Measurements from ENCODE around the gene CD300A. TPM values are rescaled to one million over a fixed set of nuclear protein-coding genes. Genes with fewer than 3 reads are reported as not detected.

CD300A gene
- total RNA-seq, 1 donor from 2014 or later = not detected

GRCh38 chr17:74424657-74425056 lies 41.8 kb upstream of the CD300A start:
- Mint-ChIP-seq H3K36me3 (ENCODE audit: low read depth, unreplicated experiment) (no peaks in the 10 kb centered on the region), H3K4me3 (ENCODE audit: unreplicated experiment) (no peak overlapping the region), H3K27me3 (ENCODE audit: unreplicated experiment) (peaks cover 2% of the 10 kb centered on the region), H3K4me1 (ENCODE audit: unreplicated experiment) (peaks cover 13% of the 10 kb centered on the region), H3K9me3 (ENCODE audit: unreplicated experiment) (no peaks in the 10 kb centered on the region), H3K27ac (ENCODE audit: unreplicated experiment) (no peak overlapping the region)
- TF ChIP-seq, protein P1, sequence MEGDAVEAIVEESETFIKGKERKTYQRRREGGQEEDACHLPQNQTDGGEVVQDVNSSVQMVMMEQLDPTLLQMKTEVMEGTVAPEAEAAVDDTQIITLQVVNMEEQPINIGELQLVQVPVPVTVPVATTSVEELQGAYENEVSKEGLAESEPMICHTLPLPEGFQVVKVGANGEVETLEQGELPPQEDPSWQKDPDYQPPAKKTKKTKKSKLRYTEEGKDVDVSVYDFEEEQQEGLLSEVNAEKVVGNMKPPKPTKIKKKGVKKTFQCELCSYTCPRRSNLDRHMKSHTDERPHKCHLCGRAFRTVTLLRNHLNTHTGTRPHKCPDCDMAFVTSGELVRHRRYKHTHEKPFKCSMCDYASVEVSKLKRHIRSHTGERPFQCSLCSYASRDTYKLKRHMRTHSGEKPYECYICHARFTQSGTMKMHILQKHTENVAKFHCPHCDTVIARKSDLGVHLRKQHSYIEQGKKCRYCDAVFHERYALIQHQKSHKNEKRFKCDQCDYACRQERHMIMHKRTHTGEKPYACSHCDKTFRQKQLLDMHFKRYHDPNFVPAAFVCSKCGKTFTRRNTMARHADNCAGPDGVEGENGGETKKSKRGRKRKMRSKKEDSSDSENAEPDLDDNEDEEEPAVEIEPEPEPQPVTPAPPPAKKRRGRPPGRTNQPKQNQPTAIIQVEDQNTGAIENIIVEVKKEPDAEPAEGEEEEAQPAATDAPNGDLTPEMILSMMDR (IDR thresholded peaks at IDR 0.05; ENCODE audit: unreplicated experiment) = no peak
- no peak for DNase-seq (ENCODE audit: low spot score)

- H3K27me3 Mint-ChIP-seq (ENCODE audit: unreplicated experiment) = peaks cover 5% of the 10 kb centered on the region
- TF ChIP-seq, protein P1 (IDR thresholded peaks at IDR 0.05; ENCODE audit: unreplicated experiment) = no peak
- no peak for DNase-seq (ENCODE audit: low spot score)
Observed at GRCh38 chr17:74426551-74427047, 39.8 kb upstream of the CD300A start.

DNA sequence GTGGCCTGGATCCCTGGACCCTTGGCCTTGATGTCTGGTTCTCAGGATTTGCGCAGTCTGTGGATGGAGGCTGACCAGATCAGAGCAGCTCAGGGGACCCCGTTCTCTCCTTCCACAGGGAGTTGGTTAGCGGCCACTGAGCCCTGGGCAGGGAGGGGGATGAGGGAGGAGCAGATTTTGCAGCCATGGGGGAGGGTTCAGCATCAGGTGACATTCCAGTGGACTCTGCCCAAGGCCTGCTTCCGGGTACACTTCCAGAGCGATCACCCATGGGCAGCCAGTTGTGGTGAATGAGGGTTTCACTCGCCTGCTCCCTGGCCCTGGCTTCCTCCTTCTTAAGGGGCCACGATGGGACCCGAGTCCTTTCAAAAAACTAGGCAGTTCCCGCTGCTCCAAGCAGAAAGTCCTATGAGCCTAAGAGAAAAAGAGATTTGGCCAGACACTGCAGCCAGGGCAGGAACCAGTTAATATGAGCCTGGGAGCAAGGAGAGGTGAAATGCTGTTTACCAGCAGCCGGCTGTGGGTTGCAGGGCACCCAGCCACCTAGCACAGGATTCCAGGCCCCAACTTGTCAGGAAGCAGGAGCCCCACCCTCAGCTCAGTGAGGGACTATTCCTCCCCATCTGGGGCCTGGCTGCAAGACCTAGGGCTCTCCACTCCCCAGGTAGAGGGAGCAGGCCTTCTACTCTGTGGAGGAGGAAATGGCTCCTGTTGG lies 39.2 kb upstream of the CD300A start:
- no peak overlapping the region for H3K4me3 Mint-ChIP-seq (ENCODE audit: unreplicated experiment)

More at GRCh38 chr17:74426551-74427047, 39.8 kb upstream of the CD300A start:
- Mint-ChIP-seq H3K4me3 (ENCODE audit: unreplicated experiment) (peak overlapping the region; percentile 51), H3K36me3 (ENCODE audit: low read depth, unreplicated experiment) (no peaks in the 10 kb centered on the region), H3K9me3 (ENCODE audit: unreplicated experiment) (no peaks in the 10 kb centered on the region), H3K4me1 (ENCODE audit: unreplicated experiment) (peaks cover 22% of the 10 kb centered on the region), H3K27ac (ENCODE audit: unreplicated experiment) (peak overlapping the region; percentile 81)

GRCh38 chr17:74427763-74428153 lies 38.7 kb upstream of the CD300A start:
- Mint-ChIP-seq H3K27me3 (ENCODE audit: unreplicated experiment) (peaks cover 6% of the 10 kb centered on the region), H3K9me3 (ENCODE audit: unreplicated experiment) (no peaks in the 10 kb centered on the region), H3K4me3 (ENCODE audit: unreplicated experiment) (no peak overlapping the region), H3K4me1 (ENCODE audit: unreplicated experiment) (peaks cover 22% of the 10 kb centered on the region), H3K27ac (ENCODE audit: unreplicated experiment) (peak overlapping the region; percentile 68), H3K36me3 (ENCODE audit: low read depth, unreplicated experiment) (no peaks in the 10 kb centered on the region)
- no peak for DNase-seq (ENCODE audit: low spot score)
- TF ChIP-seq, protein P1 (IDR thresholded peaks at IDR 0.05; ENCODE audit: unreplicated experiment) = no peak

More for the DNA sequence above, 39.2 kb upstream of the CD300A start:
- H3K4me1 Mint-ChIP-seq (ENCODE audit: unreplicated experiment) = peaks cover 22% of the 10 kb centered on the region
- peaks cover 5% of the 10 kb centered on the region for H3K27me3 Mint-ChIP-seq (ENCODE audit: unreplicated experiment)
- H3K27ac Mint-ChIP-seq (ENCODE audit: unreplicated experiment) = no peak overlapping the region
- no peaks in the 10 kb centered on the region for H3K9me3 Mint-ChIP-seq (ENCODE audit: unreplicated experiment)
- TF ChIP-seq, protein P1 (IDR thresholded peaks at IDR 0.05; ENCODE audit: unreplicated experiment) = no peak
- no peaks in the 10 kb centered on the region for H3K36me3 Mint-ChIP-seq (ENCODE audit: low read depth, unreplicated experiment)
- no peak for DNase-seq (ENCODE audit: low spot score)
